Measurements from ENCODE around the gene TNFAIP1. TPM values are rescaled to one million over a fixed set of nuclear protein-coding genes. Genes with fewer than 3 reads are reported as not detected.
"Not testable (repeated sequence)": the region's sequence is repeated elsewhere in the genome, so short reads cannot be mapped to it uniquely, and the experiment has no call there.

TNFAIP1 gene
- total RNA-seq, 3 donors from 2014 or later: 19.5 to 24.2 (median 23.1) TPM

DNA sequence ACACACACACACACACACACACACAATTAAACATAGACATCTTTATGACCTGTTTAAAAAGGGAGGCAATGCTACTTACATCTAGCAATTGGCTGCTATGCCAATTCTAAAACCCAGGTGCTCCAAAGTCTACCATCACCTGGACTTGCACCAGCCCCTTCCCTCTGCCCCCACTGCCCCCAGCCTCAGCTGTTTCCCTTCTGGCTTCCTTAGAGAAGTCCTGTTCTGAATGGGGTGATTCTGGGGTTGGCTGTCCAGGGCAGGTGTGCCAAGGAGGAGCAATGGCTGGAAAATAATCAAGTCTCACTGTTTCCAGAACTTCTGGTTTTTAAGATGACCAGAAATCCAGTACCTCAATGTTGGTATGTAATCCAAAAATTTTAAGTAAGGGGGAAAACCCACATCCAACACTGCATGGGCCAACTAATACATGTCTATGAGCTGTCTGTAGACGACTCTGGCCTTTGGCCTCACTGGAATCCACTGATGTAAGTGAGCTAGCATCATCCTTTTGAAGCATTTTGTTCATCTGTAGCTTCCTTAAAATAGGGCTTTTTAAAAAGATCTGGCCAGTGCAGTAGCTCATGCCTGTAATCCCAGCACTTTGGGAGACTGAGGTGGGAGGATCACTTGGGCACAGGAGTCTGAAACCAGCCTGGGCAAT is 2.3 kb upstream of the TNFAIP1 start:
- Mint-ChIP-seq H3K4me3 (peak overlapping the region; percentile 96), H3K36me3 (ENCODE audit: insufficient read depth) (peaks cover 15% of the 10 kb centered on the region), H3K27me3 (ENCODE audit: low read depth) (no peaks in the 10 kb centered on the region), H3K4me1 (ENCODE audit: low read depth) (peaks cover 39% of the 10 kb centered on the region), H3K9me3 (no peaks in the 10 kb centered on the region)
- DNase-seq (no peak), ATAC-seq (no peak)

DNA sequence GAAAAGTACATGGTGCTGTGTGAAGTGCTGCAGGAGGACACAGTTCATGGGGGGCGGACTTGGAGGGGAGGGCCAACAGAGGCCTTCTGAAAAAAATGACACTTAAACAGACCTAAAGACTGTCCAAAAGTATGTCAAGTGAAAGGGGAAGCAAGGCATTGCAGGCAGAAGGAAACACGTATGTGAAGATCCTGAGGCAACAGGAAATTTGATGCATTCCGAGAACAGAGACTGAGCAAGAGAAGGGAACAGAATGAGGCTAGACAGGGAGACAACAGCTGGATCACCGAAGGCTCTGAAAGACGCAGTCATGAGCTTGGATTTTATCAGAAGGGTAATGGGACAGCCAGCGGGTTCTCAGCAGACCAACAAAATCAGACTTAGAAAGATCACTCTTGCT is 1.4 kb upstream of the TNFAIP1 start:
- Mint-ChIP-seq H3K9me3 (no peaks in the 10 kb centered on the region), H3K4me1 (ENCODE audit: low read depth) (peaks cover 42% of the 10 kb centered on the region), H3K27me3 (ENCODE audit: low read depth) (no peaks in the 10 kb centered on the region), H3K4me3 (peak overlapping the region; percentile 96), H3K36me3 (ENCODE audit: insufficient read depth) (peaks cover 9% of the 10 kb centered on the region)
- ATAC-seq: no peak
- no peak for DNase-seq

DNA sequence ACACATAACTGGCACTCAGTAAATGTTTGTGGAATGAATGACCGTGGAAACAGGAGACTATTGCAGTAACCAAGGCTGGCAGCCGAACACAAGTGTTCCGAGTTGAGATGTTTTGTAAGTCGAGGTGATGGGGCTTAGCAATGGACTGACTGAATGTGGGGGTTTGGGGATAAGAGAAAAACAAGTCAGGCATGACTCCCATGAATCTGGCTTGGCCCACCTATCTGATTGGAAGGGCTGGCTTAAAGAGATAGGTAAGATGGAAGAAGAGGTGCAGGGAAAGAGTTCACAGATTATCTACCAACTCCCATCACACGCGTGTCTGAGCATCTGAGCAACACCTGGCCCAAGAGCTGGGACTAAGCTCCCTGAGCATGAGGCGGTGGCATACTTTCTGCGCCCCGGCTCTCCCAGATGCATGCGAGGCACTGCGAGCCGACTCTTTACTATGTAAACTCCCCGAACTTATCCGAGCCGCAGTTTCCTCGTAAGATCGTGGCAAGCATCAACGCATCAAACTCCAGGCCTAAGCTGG is 828 bp upstream of the TNFAIP1 start:
- H3K36me3 Mint-ChIP-seq (ENCODE audit: insufficient read depth): peaks cover 12% of the 10 kb centered on the region
- ATAC-seq: peak in 1 of 2 donors; percentile 0
- H3K9me3 Mint-ChIP-seq: no peaks in the 10 kb centered on the region
- H3K4me3 Mint-ChIP-seq: peak overlapping the region; percentile 96
- DNase-seq: no peak
- H3K4me1 Mint-ChIP-seq (ENCODE audit: low read depth): peaks cover 44% of the 10 kb centered on the region
- H3K27me3 Mint-ChIP-seq (ENCODE audit: low read depth): no peaks in the 10 kb centered on the region

DNA sequence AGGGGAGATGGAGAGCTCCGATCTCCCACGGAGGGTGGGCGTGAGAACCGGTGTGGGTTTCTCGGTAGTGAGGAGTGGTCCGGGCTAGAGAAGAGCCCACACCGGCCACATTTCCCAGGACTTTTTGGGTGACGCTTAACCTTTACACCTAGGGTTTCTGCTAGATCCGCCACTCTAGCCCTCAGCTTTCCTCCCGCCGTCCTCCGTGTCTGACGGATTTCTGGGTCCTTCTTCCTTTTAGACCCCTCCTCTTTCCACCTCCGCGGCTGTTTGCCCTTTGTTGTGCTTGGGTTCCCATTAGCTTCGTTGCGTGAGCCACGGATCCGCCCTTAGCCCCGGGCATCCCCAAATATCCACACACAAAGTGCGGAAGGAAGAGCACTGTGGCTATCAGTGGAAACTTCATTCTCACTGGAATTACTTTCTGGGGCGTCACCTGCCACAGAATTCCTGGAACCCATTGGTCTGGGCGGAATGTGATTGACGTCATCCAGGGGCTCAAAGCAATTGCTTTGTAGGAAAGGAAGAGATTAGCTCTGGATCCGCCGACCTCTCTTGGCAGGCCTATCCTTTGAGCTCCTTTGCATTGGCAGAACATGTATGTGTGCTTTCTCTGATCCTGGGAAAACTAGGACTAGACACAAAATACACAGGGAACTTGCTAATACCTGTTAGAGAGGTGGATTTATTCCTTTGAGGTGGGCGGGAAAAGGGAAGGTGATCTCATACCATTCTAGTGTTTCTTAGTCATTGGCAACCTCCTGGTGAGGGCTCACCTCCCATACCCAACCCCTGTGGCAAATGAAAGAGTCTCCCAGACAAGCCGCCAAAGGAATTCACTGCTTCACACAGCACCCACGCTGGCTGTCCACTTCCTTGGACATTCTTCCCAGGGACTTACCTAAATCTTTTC is 654 bp downstream of the TNFAIP1 start:
- peak; percentile 1 for ATAC-seq
- no peaks in the 10 kb centered on the region for H3K27me3 Mint-ChIP-seq (ENCODE audit: low read depth)

DNA sequence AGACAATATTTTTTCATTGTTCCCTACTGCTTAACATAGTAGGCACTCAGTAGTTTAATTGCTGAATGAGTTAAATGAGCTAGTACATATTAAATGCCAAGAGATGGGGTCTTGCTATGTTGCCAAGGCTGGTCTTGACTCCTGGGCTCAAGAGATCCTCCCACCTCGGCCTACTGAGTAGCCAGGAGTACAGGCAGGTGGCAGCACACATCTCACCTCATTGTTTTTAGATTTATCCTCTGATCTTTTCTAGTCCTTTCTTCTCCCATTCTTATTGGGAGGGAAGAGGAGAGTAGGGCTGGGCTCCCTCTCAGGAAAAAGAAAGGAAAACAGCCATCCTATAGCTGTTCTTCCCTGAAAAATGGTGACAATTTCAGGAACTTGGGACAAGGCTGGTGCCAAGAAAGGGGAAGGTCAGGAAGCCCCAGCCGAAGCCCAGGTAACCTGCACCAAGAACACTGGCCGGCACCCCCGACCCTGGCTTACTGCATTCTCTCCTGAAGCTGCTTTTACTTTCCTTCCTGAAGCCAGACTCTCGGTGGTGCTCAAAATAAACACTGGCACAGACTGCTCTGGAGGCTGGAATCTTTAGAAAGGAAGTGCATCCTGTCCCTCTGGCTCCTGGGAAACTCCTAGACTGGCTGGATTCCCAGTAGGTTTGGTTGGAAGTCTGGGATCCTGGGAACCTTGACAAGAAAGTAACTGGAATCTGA is 2.7 kb downstream of the TNFAIP1 start:
- no peaks in the 10 kb centered on the region for H3K27me3 Mint-ChIP-seq (ENCODE audit: low read depth)
- ATAC-seq (no peak), DNase-seq (no peak)
- H3K4me1 Mint-ChIP-seq (ENCODE audit: low read depth): peaks cover 39% of the 10 kb centered on the region
- peak overlapping the region; percentile 96 for H3K4me3 Mint-ChIP-seq
- no peaks in the 10 kb centered on the region for H3K9me3 Mint-ChIP-seq
- H3K36me3 Mint-ChIP-seq (ENCODE audit: insufficient read depth): peaks cover 14% of the 10 kb centered on the region

More for the DNA sequence above, 654 bp downstream of the TNFAIP1 start:
- Mint-ChIP-seq H3K9me3 (no peaks in the 10 kb centered on the region), H3K4me1 (ENCODE audit: low read depth) (peaks cover 44% of the 10 kb centered on the region), H3K4me3 (peak overlapping the region; percentile 96), H3K36me3 (ENCODE audit: insufficient read depth) (peaks cover 11% of the 10 kb centered on the region)
- peak; percentile 16 for DNase-seq

DNA sequence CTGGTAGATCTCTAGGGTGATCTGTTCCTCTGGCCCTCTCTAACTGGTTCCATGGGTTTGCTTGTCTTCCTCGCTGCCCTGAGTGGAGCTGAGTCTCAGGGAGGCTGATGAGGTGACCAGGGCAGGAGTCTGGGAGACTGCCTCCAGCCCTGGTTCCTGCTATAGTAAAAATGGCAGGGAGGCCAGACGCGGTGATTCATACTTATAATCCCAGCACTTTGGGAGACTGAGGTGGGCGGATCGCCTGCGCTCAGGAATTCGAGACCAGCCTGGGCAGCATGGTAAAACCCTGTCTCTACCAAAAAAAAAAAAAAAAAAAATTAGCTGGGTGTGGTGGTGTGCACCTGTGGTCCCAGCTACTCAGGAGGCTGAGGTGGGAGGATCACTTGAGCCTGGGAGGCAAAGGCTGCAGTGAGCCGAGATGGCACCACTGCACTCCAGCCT is 3.2 kb downstream of the TNFAIP1 start:
- not testable (repeated sequence) for H3K4me3 Mint-ChIP-seq; H3K27me3 Mint-ChIP-seq (ENCODE audit: low read depth); ATAC-seq; H3K9me3 Mint-ChIP-seq; DNase-seq
- Mint-ChIP-seq H3K36me3 (ENCODE audit: insufficient read depth) (peaks cover 17% of the 10 kb centered on the region), H3K4me1 (ENCODE audit: low read depth) (peaks cover 38% of the 10 kb centered on the region)

DNA sequence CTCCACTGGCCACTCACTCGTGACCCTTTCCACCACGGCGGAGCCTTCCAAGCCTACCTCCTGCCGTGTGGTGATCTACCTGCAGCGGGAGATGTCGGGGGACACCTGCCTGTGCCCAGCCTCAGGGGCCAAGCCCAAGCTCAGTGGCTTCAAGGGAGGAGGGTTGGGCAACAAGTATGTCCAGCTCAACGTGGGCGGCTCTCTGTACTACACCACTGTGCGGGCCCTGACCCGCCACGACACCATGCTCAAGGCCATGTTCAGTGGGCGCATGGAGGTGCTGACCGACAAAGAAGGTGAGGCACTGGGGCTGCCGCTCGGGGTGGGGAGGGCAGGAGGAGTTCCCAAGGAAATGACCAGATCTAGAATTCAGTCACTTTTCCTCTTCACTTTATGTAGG is 3.9 kb downstream of the TNFAIP1 start:
- Mint-ChIP-seq H3K36me3 (ENCODE audit: insufficient read depth) (peaks cover 22% of the 10 kb centered on the region), H3K4me1 (ENCODE audit: low read depth) (peaks cover 31% of the 10 kb centered on the region), H3K27me3 (ENCODE audit: low read depth) (no peaks in the 10 kb centered on the region), H3K9me3 (no peaks in the 10 kb centered on the region), H3K4me3 (no peak overlapping the region)
- DNase-seq (no peak), ATAC-seq (no peak)

DNA sequence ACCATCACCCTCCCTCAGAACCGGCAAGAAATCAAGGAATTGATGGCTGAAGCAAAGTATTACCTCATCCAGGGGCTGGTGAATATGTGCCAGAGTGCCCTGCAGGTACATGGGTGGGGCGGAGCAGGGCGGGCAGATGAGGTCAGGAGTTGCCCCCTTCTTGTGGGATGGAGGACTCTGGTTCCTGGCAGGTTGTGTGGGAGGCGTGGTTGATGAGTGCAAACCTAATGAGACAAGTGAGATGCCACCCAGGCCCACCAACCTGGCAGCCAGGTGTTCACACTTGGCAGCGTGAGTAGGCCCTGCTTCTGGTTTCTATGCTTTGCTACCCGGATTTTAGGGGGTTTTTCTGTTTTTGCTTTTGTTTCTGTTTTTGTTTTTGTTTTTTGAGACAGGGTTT is 4.8 kb downstream of the TNFAIP1 start:
- Mint-ChIP-seq H3K4me1 (ENCODE audit: low read depth) (peaks cover 25% of the 10 kb centered on the region), H3K4me3 (no peak overlapping the region), H3K36me3 (ENCODE audit: insufficient read depth) (peaks cover 22% of the 10 kb centered on the region), H3K27me3 (ENCODE audit: low read depth) (no peaks in the 10 kb centered on the region), H3K9me3 (no peaks in the 10 kb centered on the region)
- ATAC-seq: no peak
- no peak for DNase-seq

DNA sequence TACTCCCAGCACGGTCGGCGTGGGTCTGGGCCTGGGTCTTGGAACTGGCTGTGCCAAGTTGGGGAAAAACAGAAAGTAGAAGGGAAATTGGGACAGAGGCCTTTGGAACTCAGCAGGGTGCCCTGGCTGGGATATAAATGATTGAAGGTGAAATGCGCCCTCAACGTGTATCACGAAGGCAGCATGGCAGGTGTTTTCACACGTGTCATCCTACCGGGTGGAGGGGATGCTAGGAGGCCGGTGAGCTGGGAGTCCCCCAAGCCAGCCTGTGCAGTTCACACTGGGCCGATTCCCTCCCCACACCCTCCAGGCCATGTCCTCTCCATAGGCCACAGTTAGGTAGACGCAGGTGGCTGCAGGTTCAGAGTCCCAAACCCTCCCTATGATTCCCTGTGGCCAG is 6.0 kb downstream of the TNFAIP1 start:
- H3K27me3 Mint-ChIP-seq (ENCODE audit: low read depth): no peaks in the 10 kb centered on the region
- ATAC-seq (no peak), DNase-seq (no peak)
- H3K4me1 Mint-ChIP-seq (ENCODE audit: low read depth): peaks cover 20% of the 10 kb centered on the region
- H3K36me3 Mint-ChIP-seq (ENCODE audit: insufficient read depth): peaks cover 25% of the 10 kb centered on the region
- no peaks in the 10 kb centered on the region for H3K9me3 Mint-ChIP-seq
- no peak overlapping the region for H3K4me3 Mint-ChIP-seq

DNA sequence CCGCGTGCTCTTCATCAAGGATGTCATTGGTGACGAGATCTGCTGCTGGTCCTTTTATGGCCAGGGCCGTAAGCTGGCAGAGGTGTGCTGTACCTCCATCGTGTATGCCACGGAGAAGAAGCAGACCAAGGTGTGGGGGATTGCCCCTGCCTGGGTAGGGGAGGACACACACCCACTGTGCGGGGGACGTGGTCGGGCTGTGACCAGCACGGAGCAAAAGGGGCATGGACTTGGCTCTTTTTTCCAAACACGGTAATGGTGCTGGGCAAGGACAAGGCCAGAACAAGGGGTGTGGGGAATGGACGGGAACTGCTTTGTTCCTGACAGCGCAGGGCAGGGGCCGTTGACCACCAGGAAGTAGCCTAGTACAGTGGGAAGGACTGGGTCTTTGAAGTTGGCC is 6.8 kb downstream of the TNFAIP1 start:
- H3K9me3 Mint-ChIP-seq: no peaks in the 10 kb centered on the region
- ATAC-seq: no peak

DNA sequence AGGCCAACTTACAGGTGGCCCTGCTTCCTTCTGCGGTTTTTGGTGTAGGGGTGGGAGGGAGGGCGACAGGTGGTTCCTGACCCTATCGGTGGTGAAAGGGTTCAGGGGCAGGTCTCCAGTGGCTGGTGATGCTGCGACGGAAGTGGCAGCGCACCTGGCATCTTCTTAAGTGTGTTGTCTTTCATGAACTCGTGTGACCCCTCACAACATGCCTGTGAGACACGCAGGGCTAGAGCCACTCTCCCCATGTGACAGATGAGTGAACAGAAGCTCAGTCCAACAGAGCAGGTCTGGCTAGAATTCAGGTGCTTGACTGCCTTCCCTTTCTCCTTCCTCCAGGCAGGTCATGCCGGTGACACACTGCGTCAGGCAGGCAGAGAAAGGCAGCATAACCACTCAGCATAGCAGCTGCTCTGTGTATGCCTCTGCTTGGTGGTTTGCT is 8.0 kb downstream of the TNFAIP1 start:
- Mint-ChIP-seq H3K4me3 (no peak overlapping the region), H3K36me3 (ENCODE audit: insufficient read depth) (peaks cover 37% of the 10 kb centered on the region), H3K27me3 (ENCODE audit: low read depth) (no peaks in the 10 kb centered on the region), H3K9me3 (no peaks in the 10 kb centered on the region), H3K4me1 (ENCODE audit: low read depth) (peaks cover 4% of the 10 kb centered on the region)
- no peak for ATAC-seq
- DNase-seq: no peak

More for the DNA sequence above, 6.8 kb downstream of the TNFAIP1 start:
- Mint-ChIP-seq H3K36me3 (ENCODE audit: insufficient read depth) (peaks cover 29% of the 10 kb centered on the region), H3K4me3 (no peak overlapping the region), H3K27me3 (ENCODE audit: low read depth) (no peaks in the 10 kb centered on the region), H3K4me1 (ENCODE audit: low read depth) (peaks cover 12% of the 10 kb centered on the region)
- DNase-seq: no peak

DNA sequence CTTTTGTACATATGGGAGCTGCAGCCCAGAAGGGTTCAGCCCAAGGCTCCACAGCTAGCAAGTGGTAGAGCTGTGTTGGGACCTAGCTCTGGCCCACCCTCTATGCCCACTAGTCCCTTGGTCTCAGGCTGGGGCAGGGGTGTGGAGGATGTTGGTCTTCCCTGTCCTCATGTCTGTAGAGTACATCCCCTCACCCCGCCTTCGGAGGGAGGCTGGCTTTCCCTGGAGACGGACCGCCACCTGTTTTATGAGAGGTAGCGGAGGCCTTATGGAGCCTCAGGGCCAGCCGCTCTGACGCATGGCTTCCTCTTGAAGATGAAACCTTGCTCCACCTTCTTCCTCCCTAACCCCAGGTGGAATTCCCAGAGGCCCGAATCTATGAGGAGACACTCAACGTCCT is 8.4 kb downstream of the TNFAIP1 start:
- DNase-seq (no peak), ATAC-seq (no peak)
- H3K9me3 Mint-ChIP-seq: no peaks in the 10 kb centered on the region
- no peaks in the 10 kb centered on the region for H3K27me3 Mint-ChIP-seq (ENCODE audit: low read depth)
- peaks cover 2% of the 10 kb centered on the region for H3K4me1 Mint-ChIP-seq (ENCODE audit: low read depth)
- H3K36me3 Mint-ChIP-seq (ENCODE audit: insufficient read depth): peaks cover 37% of the 10 kb centered on the region
- H3K4me3 Mint-ChIP-seq: no peak overlapping the region

DNA sequence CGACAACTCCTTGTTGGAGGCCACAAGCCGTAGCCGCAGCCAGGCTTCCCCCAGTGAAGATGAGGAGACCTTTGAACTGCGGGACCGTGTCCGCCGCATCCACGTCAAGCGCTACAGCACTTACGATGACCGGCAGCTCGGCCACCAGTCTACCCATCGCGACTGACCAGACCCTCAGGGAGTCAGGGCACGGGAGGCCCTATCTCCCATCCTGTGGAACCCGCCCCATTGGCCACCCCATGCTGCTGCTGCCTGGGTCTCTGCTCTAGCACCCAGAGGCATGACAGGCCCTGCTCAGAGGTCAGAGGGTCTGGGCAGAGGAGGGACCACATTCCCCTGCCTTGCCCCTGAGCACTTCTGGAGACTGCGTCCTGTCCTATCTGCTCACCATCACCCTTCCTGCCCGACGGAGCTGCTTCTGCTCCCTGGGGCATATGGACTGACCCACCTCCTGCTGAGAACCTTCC is 8.9 kb downstream of the TNFAIP1 start:
- Mint-ChIP-seq H3K36me3 (ENCODE audit: insufficient read depth) (peaks cover 35% of the 10 kb centered on the region), H3K27me3 (ENCODE audit: low read depth) (no peaks in the 10 kb centered on the region), H3K9me3 (no peaks in the 10 kb centered on the region), H3K4me1 (ENCODE audit: low read depth) (no peaks in the 10 kb centered on the region), H3K4me3 (no peak overlapping the region)
- DNase-seq (no peak), ATAC-seq (no peak)
